Neural cell (in vitro differentiated cells): ENCODE measurements around the gene COCH.

Experiments
- EP300 ChIP-seq: fragments of 450-650 bp; conservative IDR thresholded peaks from 2 replicates; pipeline ENCODE4 v1.6.1; 2014; ENCODE audit warnings: antibody characterized with exemption, mild to moderate bottlenecking, moderate library complexity; ENCODE audit not compliant: poor library complexity, severe bottlenecking
- EZH2 ChIP-seq: fragments of 200-600, 300-800 bp; shearing (Covaris generic), sonication (generic); IDR thresholded peaks from 2 replicates; pipeline ENCODE4 v1.6.1; 2014; ENCODE audit warnings: antibody characterized with exemption, low read length, borderline replicate concordance, mild to moderate bottlenecking; ENCODE audit not compliant: insufficient read depth, poor library complexity, severe bottlenecking
- MXI1 ChIP-seq: fragments of 450-650 bp; conservative IDR thresholded peaks from 2 replicates; pipeline ENCODE4 v1.6.1; 2014; ENCODE audit warnings: antibody characterized with exemption, mild to moderate bottlenecking; ENCODE audit not compliant: poor library complexity, severe bottlenecking
- POLR2AphosphoS5 ChIP-seq: IDR thresholded peaks from 2 replicates; pipeline ENCODE4 v1.6.1; 2012
- RAD21 ChIP-seq: fragments of 450-650 bp; conservative IDR thresholded peaks from 2 replicates; pipeline ENCODE4 v1.6.1; 2014; ENCODE audit warnings: antibody characterized with exemption, mild to moderate bottlenecking, moderate library complexity
- SMC3 ChIP-seq: fragments of 450-650 bp; conservative IDR thresholded peaks from 2 replicates; pipeline ENCODE4 v1.6.1; 2014; ENCODE audit warnings: antibody characterized with exemption, mild to moderate bottlenecking, moderate library complexity; ENCODE audit not compliant: poor library complexity
- TAF1 ChIP-seq: IDR thresholded peaks from 2 replicates; pipeline ENCODE4 v1.6.1; 2012; ENCODE audit warnings: low read depth
- TF ChIP-seq, protein P1 (sequence below): fragments of 450-650 bp; IDR thresholded peaks from 2 replicates; pipeline ENCODE4 v1.5.1; 2014; ENCODE audit warnings: antibody characterized with exemption, mild to moderate bottlenecking, moderate library complexity; ENCODE audit not compliant: poor library complexity, severe bottlenecking

GRCh38 chr14:30854492-30854891 lies 19.9 kb upstream of the COCH start:
- TF ChIP-seq, protein P1, sequence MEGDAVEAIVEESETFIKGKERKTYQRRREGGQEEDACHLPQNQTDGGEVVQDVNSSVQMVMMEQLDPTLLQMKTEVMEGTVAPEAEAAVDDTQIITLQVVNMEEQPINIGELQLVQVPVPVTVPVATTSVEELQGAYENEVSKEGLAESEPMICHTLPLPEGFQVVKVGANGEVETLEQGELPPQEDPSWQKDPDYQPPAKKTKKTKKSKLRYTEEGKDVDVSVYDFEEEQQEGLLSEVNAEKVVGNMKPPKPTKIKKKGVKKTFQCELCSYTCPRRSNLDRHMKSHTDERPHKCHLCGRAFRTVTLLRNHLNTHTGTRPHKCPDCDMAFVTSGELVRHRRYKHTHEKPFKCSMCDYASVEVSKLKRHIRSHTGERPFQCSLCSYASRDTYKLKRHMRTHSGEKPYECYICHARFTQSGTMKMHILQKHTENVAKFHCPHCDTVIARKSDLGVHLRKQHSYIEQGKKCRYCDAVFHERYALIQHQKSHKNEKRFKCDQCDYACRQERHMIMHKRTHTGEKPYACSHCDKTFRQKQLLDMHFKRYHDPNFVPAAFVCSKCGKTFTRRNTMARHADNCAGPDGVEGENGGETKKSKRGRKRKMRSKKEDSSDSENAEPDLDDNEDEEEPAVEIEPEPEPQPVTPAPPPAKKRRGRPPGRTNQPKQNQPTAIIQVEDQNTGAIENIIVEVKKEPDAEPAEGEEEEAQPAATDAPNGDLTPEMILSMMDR, result no peak
- TF ChIP-seq POLR2AphosphoS5 (no peak), TAF1 (no peak), EP300 (no peak), RAD21 (no peak), EZH2 (no peak), SMC3 (no peak), MXI1 (no peak)
